PC-9 (cell line): ENCODE results near the gene SYNDIG1. TPM values are rescaled to one million over a fixed set of nuclear protein-coding genes. Genes with fewer than 3 reads are reported as not detected.

Source experiments
- BruUV-seq: library from RNA; stranded (reverse); fragments of 400-500 nt; replicated peaks from 2 replicates; lab custom pipeline; 2021; lab: Mats Ljungman, UMichigan
- CTCF ChIA-PET: fragments of 300-600 bp; sonication (Branson Sonifier 250); formaldehyde crosslinking; loops from one replicate; lab custom pipeline; 2022; ENCODE audit warnings: antibody characterized with exemption; lab: Charles Lee
- POLR2A ChIA-PET: fragments of 300-600 bp; sonication (Branson Sonifier 250); formaldehyde crosslinking; loops from one replicate; lab custom pipeline; 2022; ENCODE audit warnings: antibody characterized with exemption; ENCODE audit not compliant: unreplicated experiment; lab: Charles Lee
- DNase-seq, 2 experiments: peaks; one replicate each; pipeline versions ENCODE4 v3.0.0 to v3.0.0-alpha.2; 2015 to 2022; ENCODE audit warnings: mixed read lengths in 1 of 2
- H2AFZ ChIP-seq: fragments of 200-600 bp; sonication (generic); 2 replicates; pipeline ENCODE4 v1.8.1; 2017; ENCODE audit warnings: antibody characterized with exemption
- H3F3A ChIP-seq: fragments of 200-600 bp; sonication (generic); 2 replicates; pipeline ENCODE4 v1.8.1; 2017; ENCODE audit warnings: antibody characterized with exemption, mild to moderate bottlenecking, low read depth; ENCODE audit not compliant: insufficient read depth
- H3K27ac ChIP-seq: fragments of 200-600 bp; sonication (generic); 2 replicates; pipeline ENCODE4 v1.6.1; 2016; ENCODE audit warnings: mixed run types
- H3K27me3 ChIP-seq: fragments of 200-600 bp; sonication (generic); 2 replicates; pipeline ENCODE4 v1.6.1; 2016; ENCODE audit warnings: low read depth, mixed run types; ENCODE audit not compliant: insufficient read depth
- H3K36me3 ChIP-seq: fragments of 200-600 bp; sonication (generic); 2 replicates; pipeline ENCODE4 v1.6.1; 2016; ENCODE audit warnings: low read depth, mixed run types
- H3K4me1 ChIP-seq: fragments of 200-600 bp; sonication (generic); replicated peaks from 2 replicates; pipeline ENCODE4 v1.6.1; 2016; ENCODE audit warnings: mixed run types; ENCODE audit not compliant: insufficient read depth
- H3K4me2 ChIP-seq: fragments of 200-600 bp; sonication (generic); 2 replicates; pipeline ENCODE4 v1.6.1; 2017; ENCODE audit warnings: mixed run types
- H3K4me3 ChIP-seq: fragments of 200-600 bp; sonication (generic); 2 replicates; pipeline ENCODE4 v1.6.1; 2016; ENCODE audit warnings: mixed run types
- H3K79me2 ChIP-seq: fragments of 200-600 bp; sonication (generic); 2 replicates; pipeline ENCODE4 v1.6.1; 2017; ENCODE audit warnings: low read depth, mixed run types
- H3K9me2 ChIP-seq: fragments of 200-600 bp; sonication (generic); 2 replicates; pipeline ENCODE4 v1.8.1; 2017; ENCODE audit warnings: mild to moderate bottlenecking; ENCODE audit not compliant: insufficient read depth
- H3K9me3 ChIP-seq: fragments of 200-600 bp; sonication (generic); 2 replicates; pipeline ENCODE4 v1.8.1; 2016; ENCODE audit warnings: low read depth; ENCODE audit not compliant: insufficient read depth
- H4K20me1 ChIP-seq: fragments of 200-600 bp; sonication (generic); 2 replicates; pipeline ENCODE4 v1.8.1; 2017; ENCODE audit not compliant: insufficient read depth
- EZH2 ChIP-seq: fragments of 200-600 bp; sonication (generic); IDR thresholded peaks from 2 replicates; pipeline ENCODE4 v1.8.0; 2017; ENCODE audit warnings: antibody characterized with exemption, low read depth
- intact Hi-C: fragments of 100-400 bp; cut with micrococcal nuclease; formaldehyde crosslinking; loops from one replicate; pipeline ENCODE4 v1.10.0; 2022; ENCODE audit not compliant: unreplicated experiment
- total RNA-seq: library from RNA; stranded (reverse); gene quantifications from 2 replicates; pipeline ENCODE4 v1.2.3, GENCODE V29; 2021
- TF ChIP-seq, protein P1 (sequence below): fragments of 200-600 bp; sonication (generic); conservative IDR thresholded peaks from 2 replicates; pipeline ENCODE4 v1.6.1; 2017; ENCODE audit warnings: mixed run types, antibody characterized with exemption, mild to moderate bottlenecking, moderate library complexity

Gene SYNDIG1
- total RNA-seq, 1 experiment from 2014 or later, result 0.17 TPM

DNA sequence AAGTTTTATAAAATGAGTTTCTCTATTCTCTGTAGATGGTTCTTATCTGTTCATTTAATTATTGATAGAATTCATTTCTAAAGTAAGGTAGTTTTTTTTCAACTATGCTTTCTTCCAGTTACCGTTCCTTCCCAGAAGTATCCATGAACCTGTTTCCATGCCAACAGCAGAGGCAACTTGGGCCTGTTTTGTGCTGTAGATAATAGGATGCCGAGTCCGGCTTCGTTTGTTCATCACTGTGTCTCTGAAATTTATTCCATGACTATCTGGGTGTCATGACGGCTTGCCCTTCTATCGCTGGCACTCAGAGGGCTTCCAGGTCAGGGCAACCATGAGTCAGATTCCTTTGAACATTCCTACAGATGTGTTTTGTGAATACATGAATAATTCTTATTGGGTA is 190.4 kb downstream of the SYNDIG1 start:
- intact Hi-C loops, result loop anchor here (10.0 kb wide), 1 partner anchor 565 kb away; no protein-coding TSS in a partner anchor
- Histone ChIP-seq H3K4me1 (peaks cover 6% of the 10 kb centered on the region; the same call in 1 of the 2 replicates), H3K36me3 (no peaks in the 10 kb centered on the region), H3K79me2 (no peaks in the 10 kb centered on the region), H3F3A (no peaks in the 10 kb centered on the region), H3K9me3 (no peaks in the 10 kb centered on the region), H3K4me2 (no peak overlapping the region), H3K27me3 (no peaks in the 10 kb centered on the region), H3K27ac (no peak overlapping the region), H3K9me2 (no peaks in the 10 kb centered on the region), H2AFZ (no peak overlapping the region), H3K4me3 (no peak overlapping the region), H4K20me1 (no peaks in the 10 kb centered on the region)
- ChIA-PET POLR2A (no interaction called here), CTCF (no interaction called here)
- no TSS peak for BruUV-seq
- TF ChIP-seq, protein P1, sequence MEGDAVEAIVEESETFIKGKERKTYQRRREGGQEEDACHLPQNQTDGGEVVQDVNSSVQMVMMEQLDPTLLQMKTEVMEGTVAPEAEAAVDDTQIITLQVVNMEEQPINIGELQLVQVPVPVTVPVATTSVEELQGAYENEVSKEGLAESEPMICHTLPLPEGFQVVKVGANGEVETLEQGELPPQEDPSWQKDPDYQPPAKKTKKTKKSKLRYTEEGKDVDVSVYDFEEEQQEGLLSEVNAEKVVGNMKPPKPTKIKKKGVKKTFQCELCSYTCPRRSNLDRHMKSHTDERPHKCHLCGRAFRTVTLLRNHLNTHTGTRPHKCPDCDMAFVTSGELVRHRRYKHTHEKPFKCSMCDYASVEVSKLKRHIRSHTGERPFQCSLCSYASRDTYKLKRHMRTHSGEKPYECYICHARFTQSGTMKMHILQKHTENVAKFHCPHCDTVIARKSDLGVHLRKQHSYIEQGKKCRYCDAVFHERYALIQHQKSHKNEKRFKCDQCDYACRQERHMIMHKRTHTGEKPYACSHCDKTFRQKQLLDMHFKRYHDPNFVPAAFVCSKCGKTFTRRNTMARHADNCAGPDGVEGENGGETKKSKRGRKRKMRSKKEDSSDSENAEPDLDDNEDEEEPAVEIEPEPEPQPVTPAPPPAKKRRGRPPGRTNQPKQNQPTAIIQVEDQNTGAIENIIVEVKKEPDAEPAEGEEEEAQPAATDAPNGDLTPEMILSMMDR, result no peak
- no peak for TF ChIP-seq EZH2
- DNase-seq, result no peak

- intact Hi-C loops, result no loop called here
- Histone ChIP-seq H3F3A (no peaks in the 10 kb centered on the region), H3K4me3 (no peak overlapping the region), H3K79me2 (no peaks in the 10 kb centered on the region), H3K27ac (no peak overlapping the region), H3K36me3 (no peaks in the 10 kb centered on the region), H3K27me3 (no peaks in the 10 kb centered on the region), H4K20me1 (no peaks in the 10 kb centered on the region), H2AFZ (no peak overlapping the region), H3K9me2 (no peaks in the 10 kb centered on the region), H3K4me1 (peaks cover 9% of the 10 kb centered on the region; the same call in 1 of the 2 replicates), H3K9me3 (no peaks in the 10 kb centered on the region), H3K4me2 (no peak overlapping the region)
- no peak for TF ChIP-seq EZH2
- TF ChIP-seq, protein P1, result no peak
- no TSS peak for BruUV-seq
- POLR2A ChIA-PET, result no interaction called here
- CTCF ChIA-PET, result no interaction called here
- no peak for DNase-seq
Observed at GRCh38 chr20:24660651-24661050, 191.2 kb downstream of the SYNDIG1 start.

- intact Hi-C loops, result no loop called here
- POLR2A ChIA-PET, result no interaction called here
Observed at GRCh38 chr20:24661255-24661654, 191.8 kb downstream of the SYNDIG1 start.

More at GRCh38 chr20:24661255-24661654, 191.8 kb downstream of the SYNDIG1 start:
- H4K20me1 ChIP-seq, result no peaks in the 10 kb centered on the region
- BruUV-seq, result no TSS peak
- H3K9me3 ChIP-seq, result no peaks in the 10 kb centered on the region
- peaks cover 9% of the 10 kb centered on the region; the same call in 1 of the 2 replicates for H3K4me1 ChIP-seq
- no peak overlapping the region for H3K4me3 ChIP-seq
- H3K4me2 ChIP-seq, result no peak overlapping the region
- H2AFZ ChIP-seq, result no peak overlapping the region
- TF ChIP-seq EZH2, result no peak
- TF ChIP-seq, protein P1, result no peak
- CTCF ChIA-PET, result no interaction called here
- H3K9me2 ChIP-seq, result no peaks in the 10 kb centered on the region
- H3F3A ChIP-seq, result no peaks in the 10 kb centered on the region
- no peaks in the 10 kb centered on the region for H3K36me3 ChIP-seq
- H3K27me3 ChIP-seq, result no peaks in the 10 kb centered on the region
- no peaks in the 10 kb centered on the region for H3K79me2 ChIP-seq
- no peak overlapping the region for H3K27ac ChIP-seq
- no peak for DNase-seq
